HEK293 (cell line): ENCODE data around the gene EPHB1.

Experiments used
- CTCF ChIA-PET: fragments of 350-600 bp; formaldehyde crosslinking; extraction: SDS; loops from one replicate; lab custom pipeline; 2021; ENCODE audit warnings: antibody characterized with exemption; lab: Yijun Ruan, JAX
- POLR2A ChIA-PET: fragments of 300-600 bp; formaldehyde crosslinking; extraction: SDS; loops from one replicate; lab custom pipeline; 2020; ENCODE audit warnings: antibody characterized with exemption, inconsistent platforms; lab: Yijun Ruan, JAX
- H3K27ac ChIP-seq: fragments of 200-500 bp; sonication (Bioruptor generic); 2 replicates; pipeline ENCODE4 v1.5.1; 2014; ENCODE audit warnings: low read depth, low read length, control low read depth, inconsistent platforms; ENCODE audit errors: extremely low read depth
- H3K36me3 ChIP-seq, 2 experiments: fragments of 200-500 bp in 1 of 2; sonication (Bioruptor generic) in 1 of 2; 1 replicate in 1 of 2; 2 replicates in 1 of 2; pipeline ENCODE4 v1.5.1; 2014 to 2017; ENCODE audit warnings: inconsistent platforms in 2 of 2, low read length in 2 of 2; ENCODE audit not compliant: control insufficient read depth in 2 of 2, insufficient read depth in 1 of 2
- H3K4me1 ChIP-seq: fragments of 200-500 bp; sonication (Bioruptor generic); 2 replicates; pipeline ENCODE4 v1.5.1; 2014; ENCODE audit warnings: mild to moderate bottlenecking, low read length, inconsistent platforms; ENCODE audit not compliant: control insufficient read depth, insufficient read depth
- H3K4me3 ChIP-seq: 2 replicates; pipeline ENCODE4 v1.5.1; 2011; ENCODE audit warnings: low read depth, mild to moderate bottlenecking, control low read depth, low read length, moderate library complexity
- H3K9me3 ChIP-seq: fragments of 200-500 bp; sonication (Bioruptor generic); 2 replicates; pipeline ENCODE4 v1.5.1; 2014; ENCODE audit warnings: low read depth, low read length, inconsistent platforms; ENCODE audit not compliant: control insufficient read depth, insufficient read depth
- BCL6B ChIP-seq: fragments of 450-650 bp; formaldehyde crosslinking; IDR thresholded peaks from 2 replicates; pipeline ENCODE4 v1.5.1; 2017; ENCODE audit warnings: missing biosample characterization, missing genetic modification characterization
- KLF16 ChIP-seq: fragments of 450-650 bp; formaldehyde crosslinking; IDR thresholded peaks from 2 replicates; pipeline ENCODE4 v1.5.1; 2017; ENCODE audit warnings: missing biosample characterization, missing genetic modification characterization
- MEIS1 ChIP-seq: sonication (generic); formaldehyde crosslinking; IDR thresholded peaks from 2 replicates; pipeline ENCODE4 v1.8.1; 2022; ENCODE audit warnings: missing genetic modification reagents, mild to moderate bottlenecking, borderline replicate concordance
- MYNN ChIP-seq: fragments of 450-650 bp; formaldehyde crosslinking; IDR thresholded peaks from 2 replicates; pipeline ENCODE4 v1.5.1; 2016; ENCODE audit warnings: missing biosample characterization, missing genetic modification characterization, borderline replicate concordance
- MZF1 ChIP-seq: fragments of 450-650 bp; formaldehyde crosslinking; IDR thresholded peaks from 2 replicates; pipeline ENCODE4 v1.5.1; 2017; ENCODE audit warnings: missing biosample characterization, missing genetic modification characterization, borderline replicate concordance
- SP3 ChIP-seq: fragments of 450-650 bp; formaldehyde crosslinking; IDR thresholded peaks from 2 replicates; pipeline ENCODE4 v1.5.1; 2016; ENCODE audit warnings: missing biosample characterization, missing genetic modification characterization
- ZBTB17 ChIP-seq: fragments of 450-650 bp; formaldehyde crosslinking; IDR thresholded peaks from 2 replicates; pipeline ENCODE4 v1.5.1; 2016; ENCODE audit warnings: missing biosample characterization, missing genetic modification characterization
- ZBTB26 ChIP-seq: fragments of 450-650 bp; formaldehyde crosslinking; optimal IDR thresholded peaks from 2 replicates; pipeline ENCODE3; 2016; ENCODE audit warnings: missing biosample characterization, mild to moderate bottlenecking, missing genetic modification characterization
- ZFHX2 ChIP-seq: fragments of 450-650 bp; formaldehyde crosslinking; conservative IDR thresholded peaks from 2 replicates; pipeline ENCODE4 v1.5.1; 2016; ENCODE audit warnings: missing biosample characterization, missing genetic modification characterization
- ZFP69B ChIP-seq: fragments of 450-650 bp; formaldehyde crosslinking; IDR thresholded peaks from 2 replicates; pipeline ENCODE4 v1.5.1; 2016; ENCODE audit warnings: missing biosample characterization, missing genetic modification characterization
- ZNF10 ChIP-seq: fragments of 450-650 bp; formaldehyde crosslinking; IDR thresholded peaks from 2 replicates; pipeline ENCODE4 v1.5.1; 2017; ENCODE audit warnings: missing biosample characterization, missing genetic modification characterization
- ZNF112 ChIP-seq: fragments of 450-650 bp; formaldehyde crosslinking; IDR thresholded peaks from 2 replicates; pipeline ENCODE4 v1.5.0; 2017; ENCODE audit warnings: missing biosample characterization, missing genetic modification characterization
- ZNF121 ChIP-seq: fragments of 450-650 bp; formaldehyde crosslinking; IDR thresholded peaks from 2 replicates; pipeline ENCODE4 v1.5.1; 2016; ENCODE audit warnings: missing biosample characterization, missing genetic modification characterization
- ZNF132 ChIP-seq: fragments of 450-650 bp; formaldehyde crosslinking; IDR thresholded peaks from 2 replicates; pipeline ENCODE4 v1.5.1; 2017; ENCODE audit warnings: missing biosample characterization, missing genetic modification characterization, borderline replicate concordance
- ZNF133 ChIP-seq: fragments of 450-650 bp; formaldehyde crosslinking; IDR thresholded peaks from 2 replicates; pipeline ENCODE4 v1.5.1; 2016; ENCODE audit warnings: missing biosample characterization, missing genetic modification characterization
- ZNF157 ChIP-seq: fragments of 450-650 bp; formaldehyde crosslinking; IDR thresholded peaks from 2 replicates; pipeline ENCODE4 v1.5.1; 2016; ENCODE audit warnings: missing biosample characterization, missing genetic modification characterization
- ZNF175 ChIP-seq: fragments of 450-650 bp; formaldehyde crosslinking; IDR thresholded peaks from 2 replicates; pipeline ENCODE4 v1.5.1; 2016; ENCODE audit warnings: missing biosample characterization, missing genetic modification characterization
- ZNF19 ChIP-seq: fragments of 450-650 bp; formaldehyde crosslinking; IDR thresholded peaks from 2 replicates; pipeline ENCODE4; 2016; ENCODE audit warnings: missing biosample characterization, missing genetic modification characterization, low read depth
- ZNF2 ChIP-seq: fragments of 450-650 bp; formaldehyde crosslinking; IDR thresholded peaks from 2 replicates; pipeline ENCODE4 v1.5.1; 2016; ENCODE audit warnings: missing biosample characterization, missing genetic modification characterization
- ZNF274 ChIP-seq, 2 experiments: fragments of 200-500 bp in 1 of 2; fragments of 450-650 bp in 1 of 2; sonication (Bioruptor generic) in 1 of 2; formaldehyde crosslinking in 1 of 2; IDR thresholded peaks; 2 replicates each; pipeline versions ENCODE4 v1.5.1 to v1.6.1; 2014 to 2016; ENCODE audit warnings: borderline replicate concordance in 1 of 2, inconsistent platforms in 1 of 2, low read length in 1 of 2, missing biosample characterization in 1 of 2, missing genetic modification characterization in 1 of 2
- ZNF354C ChIP-seq: fragments of 450-650 bp; formaldehyde crosslinking; IDR thresholded peaks from 2 replicates; pipeline ENCODE4 v1.5.1; 2016; ENCODE audit warnings: missing biosample characterization, missing genetic modification characterization, low read depth, borderline replicate concordance
- ZNF362 ChIP-seq: fragments of 450-650 bp; formaldehyde crosslinking; IDR thresholded peaks from 2 replicates; pipeline ENCODE4 v1.5.1; 2016; ENCODE audit warnings: missing biosample characterization, missing genetic modification characterization
- ZNF394 ChIP-seq: fragments of 450-650 bp; formaldehyde crosslinking; IDR thresholded peaks from 2 replicates; pipeline ENCODE4 v1.5.1; 2016; ENCODE audit warnings: missing biosample characterization, missing genetic modification characterization, mild to moderate bottlenecking, moderate library complexity, borderline replicate concordance
- ZNF398 ChIP-seq: fragments of 450-650 bp; formaldehyde crosslinking; IDR thresholded peaks from 2 replicates; pipeline ENCODE4 v1.5.1; 2017; ENCODE audit warnings: missing biosample characterization, missing genetic modification characterization
- ZNF473 ChIP-seq: fragments of 450-650 bp; formaldehyde crosslinking; IDR thresholded peaks from 2 replicates; pipeline ENCODE4 v1.5.1; 2017; ENCODE audit warnings: missing biosample characterization, missing genetic modification characterization
- ZNF48 ChIP-seq: fragments of 450-650 bp; formaldehyde crosslinking; IDR thresholded peaks from 2 replicates; pipeline ENCODE4 v1.5.1; 2016; ENCODE audit warnings: missing biosample characterization, missing genetic modification characterization
- ZNF571 ChIP-seq: fragments of 450-650 bp; formaldehyde crosslinking; IDR thresholded peaks from 2 replicates; pipeline ENCODE4 v1.5.0; 2017; ENCODE audit warnings: missing biosample characterization, missing genetic modification characterization
- ZNF626 ChIP-seq: fragments of 450-650 bp; sonication (Bioruptor Pico); formaldehyde crosslinking; IDR thresholded peaks from 2 replicates; pipeline ENCODE4 v1.5.1; 2018; ENCODE audit warnings: missing biosample characterization, missing genetic modification characterization, inconsistent platforms
- ZNF660 ChIP-seq: fragments of 450-650 bp; IDR thresholded peaks from 2 replicates; pipeline ENCODE4 v1.5.1; 2018; ENCODE audit warnings: missing biosample characterization, mild to moderate bottlenecking, missing genetic modification characterization
- ZNF785 ChIP-seq: fragments of 450-650 bp; formaldehyde crosslinking; IDR thresholded peaks from 2 replicates; pipeline ENCODE4 v1.5.1; 2016; ENCODE audit warnings: missing biosample characterization, missing genetic modification characterization
- ZSCAN5A ChIP-seq: fragments of 450-650 bp; formaldehyde crosslinking; IDR thresholded peaks from 2 replicates; pipeline ENCODE4 v1.5.1; 2016; ENCODE audit warnings: missing biosample characterization, missing genetic modification characterization

The EPHB1 gene

GRCh38 chr3:135246027-135246426, 451.0 kb downstream of the EPHB1 start:
- Histone ChIP-seq H3K9me3 (no peaks in the 10 kb centered on the region), H3K36me3 (no peaks in the 10 kb centered on the region), H3K4me3 (no peak overlapping the region), H3K4me1 (no peaks in the 10 kb centered on the region), H3K27ac (no peak overlapping the region)
- ChIA-PET CTCF (interaction anchor here (0.9 kb wide), 1 partner anchor 612 kb away, joined by 5 read pairs; no protein-coding TSS in a partner anchor), POLR2A (no interaction called here)
- TF ChIP-seq ZNF354C = no peak
- no peak for TF ChIP-seq ZNF274 (IDR thresholded peaks at IDR 0.05; ENCODE audit: low read length)
- no peak for TF ChIP-seq ZNF274 (tag by site-specific recombination; IDR thresholded peaks at IDR 0.05; ENCODE audit: borderline replicate concordance)
- no peak for TF ChIP-seq ZNF175
- TF ChIP-seq SP3 (tag by site-specific recombination) = no peak
- TF ChIP-seq BCL6B (tag by site-specific recombination) = no peak
- TF ChIP-seq ZNF362 (tag by site-specific recombination) = no peak
- TF ChIP-seq MZF1 (tag by site-specific recombination) = no peak
- TF ChIP-seq MYNN = no peak
- no peak for TF ChIP-seq ZNF19 (tag by site-specific recombination)
- no peak for TF ChIP-seq KLF16 (tag by site-specific recombination)
- TF ChIP-seq ZNF626 (tag by site-specific recombination) = no peak
- no peak for TF ChIP-seq MEIS1
- TF ChIP-seq ZNF112 (tag by site-specific recombination) = no peak
- no peak for TF ChIP-seq ZNF473 (tag by site-specific recombination)
- TF ChIP-seq ZFP69B = no peak
- TF ChIP-seq ZNF10 (tag by site-specific recombination) = no peak
- no peak for TF ChIP-seq ZNF157 (tag by site-specific recombination)
- TF ChIP-seq ZNF785 (tag by site-specific recombination) = no peak
- TF ChIP-seq ZNF398 (tag by site-specific recombination) = no peak
- TF ChIP-seq ZNF394 (tag by site-specific recombination) = no peak

GRCh38 chr3:135248213-135248612, 453.2 kb downstream of the EPHB1 start:
- H3K9me3 ChIP-seq = no peaks in the 10 kb centered on the region
- no peak overlapping the region for H3K4me3 ChIP-seq
- no peaks in the 10 kb centered on the region for H3K4me1 ChIP-seq
- ChIA-PET POLR2A (no interaction called here), CTCF (no interaction called here)
- H3K36me3 ChIP-seq = no peaks in the 10 kb centered on the region
- TF ChIP-seq ZNF48 (tag by site-specific recombination) (no peak), ZFHX2 (tag by site-specific recombination) (no peak), ZNF660 (tag by site-specific recombination) (no peak), ZBTB26 (tag by site-specific recombination) (no peak), ZNF121 (no peak), ZNF133 (tag by site-specific recombination) (no peak), ZNF2 (tag by site-specific recombination) (no peak), ZNF132 (tag by site-specific recombination) (no peak), ZNF112 (tag by site-specific recombination) (no peak), ZBTB17 (tag by site-specific recombination) (no peak), ZNF571 (no peak), ZNF626 (tag by site-specific recombination) (no peak), ZSCAN5A (no peak)
- no peak overlapping the region for H3K27ac ChIP-seq
